ENCODE results near the gene TLR8. TPM values are rescaled to one million over a fixed set of nuclear protein-coding genes. Genes with fewer than 3 reads are reported as not detected.

TLR8 gene
- total and polyA plus RNA-seq, 2 donors from 2014 or later = 3.1 TPM; not detected in 1

DNA sequence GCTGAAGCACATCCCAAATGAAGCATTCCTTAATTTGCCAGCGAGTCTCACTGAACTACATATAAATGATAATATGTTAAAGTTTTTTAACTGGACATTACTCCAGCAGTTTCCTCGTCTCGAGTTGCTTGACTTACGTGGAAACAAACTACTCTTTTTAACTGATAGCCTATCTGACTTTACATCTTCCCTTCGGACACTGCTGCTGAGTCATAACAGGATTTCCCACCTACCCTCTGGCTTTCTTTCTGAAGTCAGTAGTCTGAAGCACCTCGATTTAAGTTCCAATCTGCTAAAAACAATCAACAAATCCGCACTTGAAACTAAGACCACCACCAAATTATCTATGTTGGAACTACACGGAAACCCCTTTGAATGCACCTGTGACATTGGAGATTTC lies 14.6 kb downstream of the TLR8 start:
- no peaks in the 10 kb centered on the region for H3K27me3 ChIP-seq (ENCODE audit: control insufficient read depth, insufficient read depth, low read length)
- no peak overlapping the region for H3K27ac ChIP-seq (ENCODE audit: low read depth in 2 of 2, low read length in 2 of 2)
- no peak overlapping the region for H3K9ac ChIP-seq (ENCODE audit: low read length in 3 of 3)
- no peak overlapping the region for H3K4me3 ChIP-seq (ENCODE audit: low read length in 3 of 3)
- intact Hi-C loops (cut with DNase I) = no loop called here
- TF ChIP-seq, protein P1, sequence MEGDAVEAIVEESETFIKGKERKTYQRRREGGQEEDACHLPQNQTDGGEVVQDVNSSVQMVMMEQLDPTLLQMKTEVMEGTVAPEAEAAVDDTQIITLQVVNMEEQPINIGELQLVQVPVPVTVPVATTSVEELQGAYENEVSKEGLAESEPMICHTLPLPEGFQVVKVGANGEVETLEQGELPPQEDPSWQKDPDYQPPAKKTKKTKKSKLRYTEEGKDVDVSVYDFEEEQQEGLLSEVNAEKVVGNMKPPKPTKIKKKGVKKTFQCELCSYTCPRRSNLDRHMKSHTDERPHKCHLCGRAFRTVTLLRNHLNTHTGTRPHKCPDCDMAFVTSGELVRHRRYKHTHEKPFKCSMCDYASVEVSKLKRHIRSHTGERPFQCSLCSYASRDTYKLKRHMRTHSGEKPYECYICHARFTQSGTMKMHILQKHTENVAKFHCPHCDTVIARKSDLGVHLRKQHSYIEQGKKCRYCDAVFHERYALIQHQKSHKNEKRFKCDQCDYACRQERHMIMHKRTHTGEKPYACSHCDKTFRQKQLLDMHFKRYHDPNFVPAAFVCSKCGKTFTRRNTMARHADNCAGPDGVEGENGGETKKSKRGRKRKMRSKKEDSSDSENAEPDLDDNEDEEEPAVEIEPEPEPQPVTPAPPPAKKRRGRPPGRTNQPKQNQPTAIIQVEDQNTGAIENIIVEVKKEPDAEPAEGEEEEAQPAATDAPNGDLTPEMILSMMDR (IDR thresholded peaks at IDR 0.05; ENCODE audit: borderline replicate concordance, extremely low read depth, insufficient read depth) = no peak
- no peaks in the 10 kb centered on the region for H3K4me1 ChIP-seq (ENCODE audit: control insufficient read depth in 2 of 3, insufficient read depth in 2 of 3, low read depth in 1 of 3, low read length in 3 of 3)
- no peaks in the 10 kb centered on the region for H3K9me3 ChIP-seq (ENCODE audit: control insufficient read depth in 2 of 3, insufficient read depth in 1 of 3, low read length in 3 of 3)
- FAIRE-seq (no peak), DNase-seq (no peak)
- H3K36me3 ChIP-seq (ENCODE audit: control insufficient read depth in 2 of 3, insufficient read depth in 3 of 3, low read length in 3 of 3) = no peaks in the 10 kb centered on the region

DNA sequence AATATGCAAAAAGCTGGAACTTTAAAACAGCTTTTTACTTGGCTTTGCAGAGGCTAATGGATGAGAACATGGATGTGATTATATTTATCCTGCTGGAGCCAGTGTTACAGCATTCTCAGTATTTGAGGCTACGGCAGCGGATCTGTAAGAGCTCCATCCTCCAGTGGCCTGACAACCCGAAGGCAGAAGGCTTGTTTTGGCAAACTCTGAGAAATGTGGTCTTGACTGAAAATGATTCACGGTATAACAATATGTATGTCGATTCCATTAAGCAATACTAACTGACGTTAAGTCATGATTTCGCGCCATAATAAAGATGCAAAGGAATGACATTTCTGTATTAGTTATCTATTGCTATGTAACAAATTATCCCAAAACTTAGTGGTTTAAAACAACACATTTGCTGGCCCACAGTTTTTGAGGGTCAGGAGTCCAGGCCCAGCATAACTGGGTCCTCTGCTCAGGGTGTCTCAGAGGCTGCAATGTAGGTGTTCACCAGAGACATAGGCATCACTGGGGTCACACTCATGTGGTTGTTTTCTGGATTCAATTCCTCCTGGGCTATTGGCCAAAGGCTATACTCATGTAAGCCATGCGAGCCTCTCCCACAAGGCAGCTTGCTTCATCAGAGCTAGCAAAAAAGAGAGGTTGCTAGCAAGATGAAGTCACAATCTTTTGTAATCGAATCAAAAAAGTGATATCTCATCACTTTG lies 15.6 kb downstream of the TLR8 start:
- Histone ChIP-seq H3K27ac (ENCODE audit: low read depth in 2 of 2, low read length in 2 of 2) (no peak overlapping the region), H3K4me1 (ENCODE audit: control insufficient read depth in 2 of 3, insufficient read depth in 2 of 3, low read depth in 1 of 3, low read length in 3 of 3) (no peaks in the 10 kb centered on the region), H3K4me3 (ENCODE audit: low read length in 3 of 3) (no peak overlapping the region), H3K27me3 (ENCODE audit: control insufficient read depth, insufficient read depth, low read length) (no peaks in the 10 kb centered on the region), H3K9ac (ENCODE audit: low read length in 3 of 3) (no peak overlapping the region), H3K9me3 (ENCODE audit: control insufficient read depth in 2 of 3, insufficient read depth in 1 of 3, low read length in 3 of 3) (no peaks in the 10 kb centered on the region), H3K36me3 (ENCODE audit: control insufficient read depth in 2 of 3, insufficient read depth in 3 of 3, low read length in 3 of 3) (no peaks in the 10 kb centered on the region)
- intact Hi-C loops (cut with DNase I) = no loop called here
- no peak for FAIRE-seq
- TF ChIP-seq, protein P1 (IDR thresholded peaks at IDR 0.05; ENCODE audit: borderline replicate concordance, extremely low read depth, insufficient read depth) = no peak
- no peak for DNase-seq

DNA sequence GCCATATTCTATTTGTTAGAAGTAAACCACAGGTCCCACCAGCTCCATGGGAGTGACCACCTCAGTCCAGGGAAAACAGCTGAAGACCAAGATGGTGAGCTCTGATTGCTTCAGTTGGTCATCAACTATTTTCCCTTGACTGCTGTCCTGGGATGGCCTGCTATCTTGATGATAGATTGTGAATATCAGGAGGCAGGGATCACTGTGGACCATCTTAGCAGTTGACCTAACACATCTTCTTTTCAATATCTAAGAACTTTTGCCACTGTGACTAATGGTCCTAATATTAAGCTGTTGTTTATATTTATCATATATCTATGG lies 16.1 kb downstream of the TLR8 start:
- no peak for FAIRE-seq
- no peak overlapping the region for H3K27ac ChIP-seq (ENCODE audit: low read depth in 2 of 2, low read length in 2 of 2)
- intact Hi-C loops (cut with DNase I) = no loop called here
- H3K36me3 ChIP-seq (ENCODE audit: control insufficient read depth in 2 of 3, insufficient read depth in 3 of 3, low read length in 3 of 3) = no peaks in the 10 kb centered on the region
- TF ChIP-seq, protein P1 (IDR thresholded peaks at IDR 0.05; ENCODE audit: borderline replicate concordance, extremely low read depth, insufficient read depth) = no peak
- no peaks in the 10 kb centered on the region for H3K4me1 ChIP-seq (ENCODE audit: control insufficient read depth in 2 of 3, insufficient read depth in 2 of 3, low read depth in 1 of 3, low read length in 3 of 3)
- no peaks in the 10 kb centered on the region for H3K9me3 ChIP-seq (ENCODE audit: control insufficient read depth in 2 of 3, insufficient read depth in 1 of 3, low read length in 3 of 3)
- H3K9ac ChIP-seq (ENCODE audit: low read length in 3 of 3) = no peak overlapping the region
- H3K27me3 ChIP-seq (ENCODE audit: control insufficient read depth, insufficient read depth, low read length) = no peaks in the 10 kb centered on the region
- no peak for DNase-seq
- H3K4me3 ChIP-seq (ENCODE audit: low read length in 3 of 3) = no peak overlapping the region

DNA sequence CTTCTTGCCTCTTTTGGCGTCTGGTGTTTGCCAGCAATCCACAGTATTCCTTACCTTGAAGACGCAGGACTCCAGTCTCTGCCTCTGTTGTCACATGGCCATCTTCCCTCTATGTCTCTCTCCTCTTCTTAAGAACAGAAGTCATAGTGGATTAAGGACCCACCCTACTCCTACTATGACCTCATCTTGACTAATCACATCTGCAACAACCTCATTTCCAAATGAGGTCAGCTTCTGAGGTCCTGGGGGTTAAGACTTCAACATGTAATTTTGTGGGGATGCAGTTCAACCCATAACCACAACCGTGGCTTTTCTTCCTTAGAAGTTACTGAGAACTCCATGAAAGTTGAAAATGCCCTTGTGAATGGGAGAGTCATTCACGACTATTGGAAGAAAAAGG lies 23.3 kb downstream of the TLR8 start:
- Histone ChIP-seq H3K4me1 (ENCODE audit: control insufficient read depth in 2 of 3, insufficient read depth in 2 of 3, low read depth in 1 of 3, low read length in 3 of 3) (no peaks in the 10 kb centered on the region), H3K4me3 (ENCODE audit: low read length in 3 of 3) (no peak overlapping the region), H3K27me3 (ENCODE audit: control insufficient read depth, insufficient read depth, low read length) (no peaks in the 10 kb centered on the region), H3K9me3 (ENCODE audit: control insufficient read depth in 2 of 3, insufficient read depth in 1 of 3, low read length in 3 of 3) (no peaks in the 10 kb centered on the region), H3K36me3 (ENCODE audit: control insufficient read depth in 2 of 3, insufficient read depth in 3 of 3, low read length in 3 of 3) (no peaks in the 10 kb centered on the region), H3K9ac (ENCODE audit: low read length in 3 of 3) (no peak overlapping the region), H3K27ac (ENCODE audit: low read depth in 2 of 2, low read length in 2 of 2) (no peak overlapping the region)
- intact Hi-C loops (cut with DNase I) = no loop called here
- TF ChIP-seq, protein P1 (IDR thresholded peaks at IDR 0.05; ENCODE audit: borderline replicate concordance, extremely low read depth, insufficient read depth) = no peak
- no peak for FAIRE-seq
- no peak for DNase-seq
